Stimulated activated CD8-positive, alpha-beta memory T cell treated with anti-CD3 and anti-CD28 coated beads, Interleukin-12 subunit alpha, Interleukin-12 subunit beta, amount 100 ng/mL, for 4 hours (primary cell): ENCODE measurements around the gene OR10P1.
"Not testable (repeated sequence)": the region's sequence is repeated elsewhere in the genome, so short reads cannot be mapped to it uniquely, and the experiment has no call there.

ENCODE experiments used
- DNase-seq: peaks from one replicate; pipeline ENCODE4 v3.0.0-alpha.2; 2020; ENCODE audit warnings: low read depth

Gene OR10P1, protein sequence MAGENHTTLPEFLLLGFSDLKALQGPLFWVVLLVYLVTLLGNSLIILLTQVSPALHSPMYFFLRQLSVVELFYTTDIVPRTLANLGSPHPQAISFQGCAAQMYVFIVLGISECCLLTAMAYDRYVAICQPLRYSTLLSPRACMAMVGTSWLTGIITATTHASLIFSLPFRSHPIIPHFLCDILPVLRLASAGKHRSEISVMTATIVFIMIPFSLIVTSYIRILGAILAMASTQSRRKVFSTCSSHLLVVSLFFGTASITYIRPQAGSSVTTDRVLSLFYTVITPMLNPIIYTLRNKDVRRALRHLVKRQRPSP

DNA sequence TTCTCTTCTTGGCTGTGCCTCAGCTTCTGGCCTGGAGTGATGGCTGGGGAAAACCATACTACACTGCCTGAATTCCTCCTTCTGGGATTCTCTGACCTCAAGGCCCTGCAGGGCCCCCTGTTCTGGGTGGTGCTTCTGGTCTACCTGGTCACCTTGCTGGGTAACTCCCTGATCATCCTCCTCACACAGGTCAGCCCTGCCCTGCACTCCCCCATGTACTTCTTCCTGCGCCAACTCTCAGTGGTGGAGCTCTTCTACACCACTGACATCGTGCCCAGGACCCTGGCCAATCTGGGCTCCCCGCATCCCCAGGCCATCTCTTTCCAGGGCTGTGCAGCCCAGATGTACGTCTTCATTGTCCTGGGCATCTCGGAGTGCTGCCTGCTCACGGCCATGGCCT lies at the start of gene OR10P1:
TSS of gene OR10P1 (plus strand) at position 40 of the 400 bp plus-strand sequence. CDS start at position 40, 0 bp downstream.
- no peak for DNase-seq

DNA sequence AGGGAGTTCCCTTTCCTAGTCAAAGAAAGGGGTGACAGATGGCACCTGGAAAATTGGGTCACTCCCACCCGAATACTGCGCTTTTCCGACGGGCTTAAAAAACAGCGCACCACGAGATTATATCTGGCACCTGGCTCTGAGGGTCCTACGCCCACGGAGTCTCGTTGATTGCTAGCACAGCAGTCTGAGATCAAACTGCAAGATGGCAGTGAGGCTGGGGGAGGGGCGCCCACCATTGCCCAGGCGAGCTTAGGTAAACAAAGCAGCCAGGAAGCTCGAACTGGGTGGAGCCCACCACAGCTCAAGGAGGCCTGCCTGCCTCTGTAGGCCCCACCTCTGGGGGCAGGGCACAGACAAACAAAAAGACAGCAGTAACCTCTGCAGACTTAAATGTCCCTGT lies 46.5 kb upstream of the OR10P1 start:
- not testable (repeated sequence) for DNase-seq

DNA sequence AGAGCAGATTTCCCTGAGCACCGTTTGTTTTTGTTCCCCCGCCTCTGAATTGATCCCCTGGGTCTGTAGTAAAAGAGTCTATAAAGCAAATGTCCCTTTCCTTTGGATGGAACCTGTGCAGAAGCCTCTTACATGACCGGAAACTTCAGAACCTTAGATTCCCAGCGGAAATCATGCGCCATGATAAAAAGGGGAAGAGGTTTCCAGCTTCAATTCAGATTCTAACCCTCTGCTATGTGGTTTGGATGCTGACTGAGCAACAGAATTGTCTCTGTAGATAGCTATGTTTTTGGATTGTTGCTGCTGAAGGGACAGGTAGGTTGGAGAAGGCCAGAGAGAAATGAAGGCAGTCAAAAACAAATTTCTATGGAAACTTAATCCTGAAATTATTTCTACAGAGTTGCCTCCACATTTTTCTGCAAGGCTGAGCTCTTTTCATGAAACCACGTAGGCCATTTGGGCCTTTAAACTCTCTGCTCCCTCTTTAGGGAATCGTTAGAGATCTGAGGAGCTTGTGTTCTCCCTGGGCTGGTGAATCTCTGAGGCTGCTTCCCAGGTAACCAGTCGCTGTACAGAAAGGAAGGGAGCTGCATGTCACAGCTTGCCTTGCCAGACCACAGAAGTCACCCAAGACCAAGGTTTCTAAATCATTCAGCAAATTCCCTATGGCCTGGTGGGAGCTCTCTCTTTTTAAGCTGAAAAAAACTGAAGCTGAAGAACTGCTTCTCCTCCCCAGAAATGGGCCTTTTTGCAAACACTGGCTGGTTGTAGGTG lies 28.7 kb upstream of the OR10P1 start:
- no peak for DNase-seq

DNA sequence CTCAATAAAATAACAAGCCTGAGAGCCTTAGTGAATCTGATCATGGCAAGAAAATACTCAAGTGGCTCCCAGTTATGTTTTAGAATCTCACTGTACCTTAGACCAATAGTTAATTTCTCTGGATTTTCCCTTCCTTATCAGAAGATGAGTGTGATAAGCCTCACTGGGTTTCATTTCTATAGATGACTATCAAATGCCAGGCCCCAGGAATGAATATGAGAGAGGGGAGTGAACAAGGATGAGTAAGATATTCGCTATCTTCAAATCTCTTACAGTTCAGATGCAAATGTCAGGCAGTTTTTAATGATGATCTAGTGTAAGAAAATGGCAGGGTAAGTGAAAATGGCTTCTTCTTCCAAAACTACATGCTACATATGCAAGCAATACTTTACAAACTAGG lies 26.1 kb upstream of the OR10P1 start:
- no peak for DNase-seq

DNA sequence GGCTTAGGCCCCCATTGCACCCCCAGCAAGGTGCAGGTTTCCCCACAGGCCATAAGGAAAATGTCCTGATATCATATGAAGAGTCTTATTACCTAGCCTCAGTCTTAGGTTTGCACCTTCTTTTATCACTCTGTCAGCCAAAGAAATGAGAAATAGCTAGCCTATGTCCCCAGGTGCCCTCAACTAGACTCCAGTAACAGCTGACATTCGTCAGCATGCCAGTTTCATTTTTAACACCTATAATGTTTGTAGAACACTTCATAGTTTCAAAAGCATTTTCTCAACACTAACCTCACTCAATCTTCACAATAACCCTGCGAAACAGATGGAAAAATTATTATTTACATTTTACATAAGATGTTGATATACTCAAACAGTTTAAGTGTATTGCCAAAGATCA lies 24.0 kb upstream of the OR10P1 start:
- no peak for DNase-seq

DNA sequence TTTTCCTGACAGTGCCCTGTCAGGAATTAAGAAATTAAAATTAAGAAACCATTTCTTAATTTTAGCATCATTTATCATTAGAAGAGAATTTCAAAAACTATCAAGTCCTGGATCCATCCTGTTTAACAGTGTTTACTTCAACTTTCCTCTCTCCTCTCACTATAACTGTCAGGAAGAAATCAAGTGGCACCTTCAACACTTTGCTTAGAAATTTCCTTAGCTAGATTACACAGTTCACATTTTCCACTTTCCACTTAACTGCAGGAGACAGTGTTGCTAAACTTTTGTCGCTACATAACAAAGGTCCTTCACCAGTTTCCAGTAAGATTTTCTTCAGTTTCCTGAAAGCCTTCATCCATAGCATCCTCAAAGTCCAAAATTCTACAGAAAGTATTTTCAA lies 21.9 kb upstream of the OR10P1 start:
- no peak for DNase-seq

DNA sequence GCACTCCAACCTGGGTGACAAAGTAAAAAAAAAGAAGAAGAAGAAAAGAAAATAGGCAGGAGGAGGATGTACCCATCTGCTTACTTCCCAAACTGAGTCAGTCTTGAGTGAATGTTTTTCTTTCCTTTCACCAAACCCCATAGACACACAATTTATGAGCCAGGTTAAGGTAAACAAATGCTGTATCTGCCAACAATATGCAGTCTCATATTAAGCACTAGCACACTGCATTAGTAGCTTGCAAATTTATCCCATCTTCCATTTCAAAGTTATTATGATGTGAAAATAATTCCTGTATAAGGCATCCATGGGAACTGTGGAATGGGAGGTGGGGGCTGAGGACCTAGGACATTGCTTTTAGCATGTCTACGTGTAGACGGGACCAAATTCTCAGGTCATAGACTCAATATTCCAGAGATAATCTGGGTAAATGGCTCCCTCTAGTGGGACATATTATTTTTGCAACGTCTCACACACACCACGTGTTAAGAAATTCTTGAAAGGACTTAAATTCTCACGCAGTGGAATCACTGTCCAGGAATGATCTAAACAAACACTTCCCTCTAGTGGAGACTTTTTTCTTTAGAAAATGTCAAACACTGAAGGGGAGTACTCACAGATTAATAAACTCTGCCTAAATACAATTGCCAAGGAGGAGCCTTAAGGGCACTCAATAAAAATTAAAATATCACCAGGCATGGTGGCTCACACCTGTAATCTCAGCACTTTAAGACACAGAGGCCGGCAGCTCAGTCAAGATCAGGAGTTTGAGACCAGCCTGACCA lies 17.1 kb upstream of the OR10P1 start:
- no peak for DNase-seq

DNA sequence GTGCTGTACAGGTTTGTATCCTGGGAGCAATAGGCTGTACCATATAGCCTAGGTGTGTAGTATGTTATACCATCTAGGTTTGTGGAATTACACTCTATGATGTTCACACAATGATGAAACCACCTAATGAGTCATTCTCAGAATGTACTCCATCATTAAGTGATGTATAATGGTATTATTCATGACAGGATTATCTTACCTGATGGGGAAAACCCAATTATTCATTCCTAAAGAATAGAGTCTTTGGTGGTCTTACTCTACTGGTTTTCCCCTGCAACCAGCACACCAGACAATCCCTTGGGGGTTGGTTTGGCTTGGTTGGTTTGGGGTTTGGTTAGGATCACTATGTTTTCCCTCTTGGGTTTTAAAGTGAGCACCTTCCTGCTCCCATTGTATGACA lies 12.6 kb upstream of the OR10P1 start:
- DNase-seq, result no peak

DNA sequence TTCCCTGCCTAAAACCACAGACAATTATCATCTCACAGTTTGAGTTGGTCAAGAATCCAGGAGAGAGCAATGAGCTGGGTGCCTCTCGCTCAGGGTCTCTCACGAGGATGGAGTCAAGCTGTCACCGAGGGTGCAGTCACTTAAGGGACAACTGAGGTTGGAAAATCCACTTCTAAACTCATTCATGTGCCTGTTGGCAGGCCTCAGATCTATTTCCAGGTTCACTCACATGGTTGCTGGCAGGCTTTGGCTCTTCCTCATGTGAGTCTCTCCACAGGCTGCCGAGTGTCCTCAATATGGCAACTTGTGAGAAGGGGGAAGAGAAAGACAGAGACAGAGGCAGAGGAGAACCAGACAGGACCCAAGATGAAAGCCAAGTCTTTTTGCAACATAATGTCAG lies 10.5 kb upstream of the OR10P1 start:
- DNase-seq, result no peak

DNA sequence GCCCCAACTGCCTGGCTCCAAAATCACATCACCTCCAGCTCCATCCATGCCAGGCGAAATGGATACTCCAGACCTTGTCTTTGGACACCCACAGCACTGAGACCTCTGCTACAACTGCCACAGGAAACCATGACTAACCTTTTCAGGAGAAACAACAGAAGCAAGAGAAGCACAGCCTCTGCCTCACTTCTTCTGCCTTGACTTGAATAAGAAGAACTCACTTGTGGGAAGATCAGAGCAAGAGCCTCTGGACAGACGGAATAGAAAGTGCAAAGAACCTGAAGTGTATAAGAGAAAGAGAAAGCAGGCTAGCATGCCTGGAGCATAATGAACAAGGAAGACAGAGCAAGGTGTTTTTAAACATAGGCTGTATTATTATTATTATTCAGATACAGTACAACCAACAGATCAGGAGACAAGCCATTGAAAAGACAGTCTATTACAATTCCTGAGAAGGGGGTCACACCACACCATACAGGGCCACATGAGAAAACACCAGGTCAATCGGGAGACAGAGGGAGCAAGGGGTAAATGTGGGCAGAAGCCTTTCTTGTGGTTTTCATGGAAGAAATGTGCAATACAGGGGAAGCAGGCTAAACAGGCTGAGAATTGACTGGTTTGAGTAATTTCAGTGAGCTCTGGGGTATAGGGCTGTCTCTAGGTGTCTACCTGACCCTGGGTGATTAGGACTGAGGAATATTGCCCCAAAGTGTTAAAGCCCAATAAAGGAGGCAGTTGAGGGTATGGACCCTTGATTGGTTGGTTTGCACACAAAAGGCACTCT lies 7.4 kb upstream of the OR10P1 start:
- DNase-seq, result no peak

DNA sequence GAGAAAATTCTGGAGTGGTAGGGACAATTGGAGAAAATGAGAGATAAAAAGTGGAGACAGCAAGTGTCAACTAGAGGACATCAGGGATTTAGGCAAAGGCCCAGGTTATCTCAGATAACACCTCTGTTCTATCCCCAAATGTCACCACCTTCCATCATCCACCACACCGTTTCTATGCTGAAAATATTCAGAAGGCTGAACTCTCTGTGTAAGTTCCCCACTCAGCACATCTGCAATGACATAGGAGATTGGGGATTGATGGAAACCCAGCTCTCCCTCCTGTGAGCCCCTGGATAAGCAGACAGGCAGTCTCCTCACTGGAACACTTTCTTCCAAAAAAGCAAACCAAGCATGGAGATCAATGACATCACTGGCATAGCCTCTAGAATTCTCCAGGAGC lies 5.6 kb upstream of the OR10P1 start:
- no peak for DNase-seq

DNA sequence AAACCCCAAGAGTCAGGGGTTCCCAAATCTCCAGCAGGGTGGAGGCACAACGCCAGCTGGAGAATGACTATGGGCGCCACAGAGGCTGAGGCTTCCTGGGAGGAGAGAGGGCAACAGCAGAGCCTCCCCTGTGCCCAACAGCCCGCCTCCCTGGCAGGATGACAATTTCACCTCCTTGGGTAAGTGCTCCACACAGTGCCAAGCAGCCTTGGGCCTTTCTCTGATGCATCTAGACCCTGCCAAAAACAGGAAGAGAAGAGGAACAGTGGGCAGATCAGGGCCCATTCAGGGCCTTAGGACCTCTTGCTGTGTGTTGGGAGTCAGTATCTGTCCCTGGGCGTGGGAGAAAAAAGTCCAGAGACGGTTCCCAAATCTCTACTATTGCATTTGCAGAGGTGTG lies 5.0 kb upstream of the OR10P1 start:
- DNase-seq, result no peak

DNA sequence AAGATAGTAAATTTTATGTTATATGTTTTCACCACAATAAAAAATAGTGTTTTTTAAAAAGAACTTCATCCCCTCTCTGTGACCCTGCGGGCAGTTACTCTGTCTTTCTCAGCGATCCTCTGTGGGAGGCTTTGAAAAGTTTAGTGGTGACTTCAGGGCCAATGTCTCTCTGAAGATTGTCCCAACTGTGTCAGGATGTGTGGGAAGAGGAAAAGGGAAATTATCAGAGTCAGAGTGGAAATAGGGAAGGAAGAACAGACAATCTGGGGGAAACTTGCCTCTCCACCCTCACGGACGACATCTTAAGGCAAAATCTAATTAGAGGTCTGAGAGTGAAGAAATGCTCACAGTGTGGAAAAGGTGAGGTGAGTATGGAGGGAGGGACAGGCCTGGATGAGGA lies 3.5 kb upstream of the OR10P1 start:
- no peak for DNase-seq

DNA sequence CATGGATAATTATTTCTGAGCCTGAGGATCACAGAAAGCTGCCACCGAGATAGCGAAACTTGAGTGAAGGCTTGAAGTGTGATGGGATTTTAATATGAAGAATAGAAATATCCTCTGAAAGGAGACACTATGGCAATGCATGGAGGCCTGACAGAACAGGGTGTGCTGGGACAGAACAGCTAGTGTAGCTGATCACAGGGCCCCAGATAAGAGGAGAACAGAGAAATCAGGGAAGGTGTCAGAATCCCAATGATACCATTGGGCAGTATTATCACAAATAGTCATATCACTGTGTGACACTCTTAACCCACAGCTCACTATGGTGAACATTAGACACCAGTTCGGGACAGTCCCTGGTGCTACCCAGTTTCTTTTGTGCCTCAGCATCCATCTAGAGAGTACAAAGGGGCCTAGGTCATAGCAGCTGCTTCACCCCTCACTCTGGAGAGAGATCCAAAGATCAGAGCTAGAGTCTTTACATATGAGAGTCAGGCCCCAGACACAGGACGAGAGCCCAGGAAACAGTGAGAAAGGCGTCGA lies 506 bp upstream of the OR10P1 start:
- no peak for DNase-seq

DNA sequence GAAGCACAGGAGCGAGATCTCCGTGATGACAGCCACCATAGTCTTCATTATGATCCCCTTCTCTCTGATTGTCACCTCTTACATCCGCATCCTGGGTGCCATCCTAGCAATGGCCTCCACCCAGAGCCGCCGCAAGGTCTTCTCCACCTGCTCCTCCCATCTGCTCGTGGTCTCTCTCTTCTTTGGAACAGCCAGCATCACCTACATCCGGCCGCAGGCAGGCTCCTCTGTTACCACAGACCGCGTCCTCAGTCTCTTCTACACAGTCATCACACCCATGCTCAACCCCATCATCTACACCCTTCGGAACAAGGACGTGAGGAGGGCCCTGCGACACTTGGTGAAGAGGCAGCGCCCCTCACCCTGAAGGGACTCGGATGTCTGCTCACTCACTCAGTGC lies 775 bp downstream of the OR10P1 start:
- DNase-seq, result no peak

DNA sequence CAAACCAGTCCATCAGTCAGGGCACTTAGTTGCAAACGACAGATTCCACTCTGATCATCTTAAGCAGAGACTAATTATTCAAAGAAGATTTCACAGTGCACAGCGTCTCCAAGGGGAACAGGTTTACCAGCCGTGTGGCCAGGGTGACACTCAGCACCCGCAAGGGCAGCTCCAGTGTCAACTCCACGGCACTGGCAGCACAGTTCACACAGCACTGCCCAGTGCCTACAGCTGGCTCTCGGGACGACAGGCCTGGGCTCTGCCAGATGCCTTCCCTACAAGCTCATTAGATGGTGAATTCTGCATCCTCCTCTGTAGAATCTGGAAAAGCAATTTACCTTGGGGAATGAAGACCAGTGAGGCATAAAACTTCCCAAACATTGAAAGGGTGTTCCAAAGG lies 4.9 kb downstream of the OR10P1 start:
- no peak for DNase-seq

DNA sequence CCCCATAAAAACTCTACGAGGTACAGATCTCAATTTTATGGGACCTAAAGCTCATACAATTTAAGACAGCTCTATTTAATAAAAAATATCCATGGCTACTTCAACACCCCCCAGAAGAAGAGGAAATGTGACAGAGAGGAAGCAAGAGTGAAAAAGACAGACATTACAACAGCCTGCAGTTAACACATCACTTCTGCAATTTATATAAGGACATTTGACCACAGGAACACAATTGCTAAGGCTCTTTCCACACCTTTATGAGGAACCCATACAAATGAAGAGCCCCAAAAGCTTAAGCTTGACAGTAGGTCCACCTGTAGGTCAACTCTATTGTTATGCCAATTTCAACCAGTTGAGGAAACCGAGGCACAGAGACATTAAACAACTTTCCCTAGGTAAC lies 5.6 kb downstream of the OR10P1 start:
- no peak for DNase-seq

DNA sequence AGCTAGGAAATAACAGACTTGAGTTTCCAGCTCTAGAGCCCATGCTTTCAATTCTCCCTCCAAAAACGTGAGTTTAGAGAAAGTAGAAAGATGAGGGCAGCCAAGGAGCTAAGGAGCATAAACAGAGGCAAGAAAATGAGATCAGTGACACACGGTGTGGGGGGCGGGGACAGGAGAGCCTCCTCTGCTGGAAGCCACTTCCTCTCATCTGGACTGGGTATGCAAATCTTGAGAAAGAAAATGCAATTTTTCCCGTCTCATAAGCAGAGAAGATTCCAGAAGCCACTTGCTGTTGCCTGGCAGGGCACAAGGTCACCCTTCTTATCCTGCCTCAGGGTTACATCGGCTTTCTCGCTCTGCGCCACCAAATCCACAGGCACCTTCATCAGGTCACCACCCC lies 6.0 kb downstream of the OR10P1 start:
- DNase-seq, result no peak

DNA sequence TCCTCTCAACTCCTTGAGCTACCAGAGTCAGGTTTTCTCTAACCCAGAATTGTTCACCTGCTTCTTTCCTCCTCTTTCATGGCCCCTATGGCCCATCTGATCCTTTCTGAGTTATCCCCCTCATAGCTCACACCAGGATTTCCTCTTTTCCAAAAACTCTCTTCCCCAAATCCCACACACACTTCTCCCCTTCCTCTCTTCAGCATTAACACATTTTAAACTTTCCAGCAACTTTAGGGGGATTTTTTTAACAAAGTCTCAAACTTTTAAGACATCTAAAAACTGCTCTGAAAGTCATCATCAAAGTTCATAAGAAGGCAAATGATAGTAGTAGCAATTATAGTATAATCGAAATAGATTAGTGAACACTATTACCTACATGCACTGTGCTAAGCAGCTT lies 7.9 kb downstream of the OR10P1 start:
- DNase-seq, result no peak

DNA sequence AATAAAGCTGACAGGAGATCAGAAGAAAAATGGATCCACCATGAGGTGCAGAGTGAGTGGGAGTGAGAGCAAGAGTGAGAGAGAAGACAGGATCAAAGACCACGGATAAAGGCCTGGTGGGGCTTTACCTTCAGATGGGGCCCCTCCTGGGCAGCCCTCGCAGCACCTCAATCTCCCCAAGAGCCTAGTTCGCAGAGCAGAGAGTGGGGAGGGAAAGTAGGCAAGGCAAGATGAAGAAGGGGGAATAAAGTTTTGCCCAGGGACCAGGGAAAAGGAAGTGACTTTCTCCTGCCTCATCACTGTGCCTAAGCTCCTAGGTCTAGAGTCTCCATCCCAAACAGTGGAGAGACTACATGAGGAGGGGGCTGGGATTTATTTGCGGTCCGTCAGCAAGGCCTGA lies 10.3 kb downstream of the OR10P1 start:
- no peak for DNase-seq

DNA sequence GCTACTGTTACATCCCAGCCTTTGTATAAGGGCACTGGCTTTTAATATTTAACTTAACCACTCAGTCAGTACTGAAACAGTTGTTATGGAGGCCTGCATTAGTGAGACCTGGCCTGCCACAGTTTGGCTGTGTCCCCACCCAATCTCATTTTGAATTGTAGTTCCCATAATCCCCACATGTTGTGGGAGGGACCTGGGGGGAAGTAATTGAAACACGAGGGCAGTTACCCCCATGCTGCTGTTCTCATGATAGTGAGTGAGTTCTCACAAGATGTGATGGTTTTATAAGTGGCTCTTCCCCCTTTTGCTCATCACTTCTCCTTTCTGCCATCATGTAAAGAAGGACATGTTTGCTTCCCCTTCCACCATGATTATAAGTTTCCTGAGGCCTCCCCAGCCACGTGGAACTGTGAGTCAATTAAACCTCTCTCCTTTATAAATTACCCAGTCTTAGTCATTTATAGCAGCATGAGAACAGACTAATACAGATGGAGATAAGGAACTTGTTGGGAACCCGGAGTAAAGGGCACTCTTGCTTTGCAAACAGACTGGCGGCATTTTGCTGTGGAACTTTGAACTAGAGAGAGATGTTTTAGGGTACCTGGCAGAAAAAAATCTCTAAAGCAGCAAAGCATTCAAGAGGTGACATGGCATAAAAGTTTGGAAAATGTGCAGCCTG lies 14.1 kb downstream of the OR10P1 start:
- DNase-seq, result not testable (repeated sequence)
